Fibroblast of skin of abdomen (primary cell): Measurements from ENCODE around the gene NOP53.
"Not testable (repeated sequence)": the region's sequence is repeated elsewhere in the genome, so short reads cannot be mapped to it uniquely, and the experiment has no call there.

ENCODE experiments used
- DNase-seq: peaks from one replicate; pipeline ENCODE4 v3.0.0-alpha.2; 2013

NOP53 gene

GRCh38 chr19:47778049-47778953 lies 33.0 kb downstream of the NOP53 start, which contains the start of gene SELENOW:
TSS of gene SELENOW (plus strand) at chr19:47778703. CDS start at chr19:47778786, 83 bp downstream.
- peak; percentile 74 for DNase-seq

DNA sequence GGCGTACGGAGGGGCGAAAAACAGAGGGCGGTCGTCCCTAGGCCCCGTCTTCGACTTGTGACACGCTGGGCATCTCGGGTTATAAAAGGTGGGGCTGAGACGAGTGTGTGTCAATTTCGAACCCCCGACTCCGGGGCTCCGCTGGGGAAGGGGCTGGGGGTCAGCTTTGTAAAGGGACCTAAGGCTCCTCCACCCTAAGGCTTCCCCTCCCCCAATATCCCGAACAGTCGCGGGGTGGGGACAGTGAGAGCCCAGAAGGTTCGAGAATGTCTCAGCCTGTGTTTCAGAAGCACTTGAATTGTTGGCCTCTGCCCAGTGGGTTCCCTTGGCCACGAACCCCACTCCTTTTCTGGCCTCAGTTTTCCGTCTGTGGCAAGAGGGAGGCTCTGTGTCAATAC lies 33.6 kb downstream of the NOP53 start:
- no peak for DNase-seq

DNA sequence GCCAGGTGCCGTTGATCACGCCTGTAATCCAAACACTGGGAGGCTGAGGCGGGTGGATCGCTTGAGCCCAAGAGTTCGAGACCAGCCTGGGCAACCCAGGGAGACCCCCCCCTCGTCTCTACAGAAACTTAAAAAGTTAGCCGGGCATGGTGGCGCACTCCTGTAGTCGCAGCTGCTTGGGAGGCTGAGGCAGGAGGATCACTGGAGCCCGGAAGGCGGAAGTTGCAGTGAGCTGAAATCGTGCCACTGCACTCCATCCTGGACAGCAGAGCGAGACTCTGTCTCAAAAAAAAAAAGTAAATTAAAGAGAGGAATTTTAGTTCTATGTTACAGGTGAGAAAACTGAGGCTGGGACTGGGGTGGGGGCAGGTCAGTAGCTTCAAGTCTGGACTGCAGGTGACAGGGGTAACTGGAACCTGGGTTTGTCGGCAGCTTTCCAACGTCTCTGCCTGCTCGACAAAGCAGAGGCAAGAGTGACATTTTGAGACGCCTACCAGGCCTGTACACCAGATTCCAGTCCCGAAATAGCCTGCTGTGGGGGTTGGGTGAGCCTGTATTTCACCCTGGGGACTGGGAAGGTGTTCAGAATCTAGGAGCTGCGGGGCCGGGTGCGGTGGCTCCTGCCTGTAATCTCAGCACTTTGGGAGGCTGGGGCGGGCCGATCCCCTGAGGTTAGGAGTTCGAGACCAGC lies 34.3 kb downstream of the NOP53 start:
- peak; percentile 20 for DNase-seq

GRCh38 chr19:47780215-47780551 lies 34.8 kb downstream of the NOP53 start:
- DNase-seq, result no peak

DNA sequence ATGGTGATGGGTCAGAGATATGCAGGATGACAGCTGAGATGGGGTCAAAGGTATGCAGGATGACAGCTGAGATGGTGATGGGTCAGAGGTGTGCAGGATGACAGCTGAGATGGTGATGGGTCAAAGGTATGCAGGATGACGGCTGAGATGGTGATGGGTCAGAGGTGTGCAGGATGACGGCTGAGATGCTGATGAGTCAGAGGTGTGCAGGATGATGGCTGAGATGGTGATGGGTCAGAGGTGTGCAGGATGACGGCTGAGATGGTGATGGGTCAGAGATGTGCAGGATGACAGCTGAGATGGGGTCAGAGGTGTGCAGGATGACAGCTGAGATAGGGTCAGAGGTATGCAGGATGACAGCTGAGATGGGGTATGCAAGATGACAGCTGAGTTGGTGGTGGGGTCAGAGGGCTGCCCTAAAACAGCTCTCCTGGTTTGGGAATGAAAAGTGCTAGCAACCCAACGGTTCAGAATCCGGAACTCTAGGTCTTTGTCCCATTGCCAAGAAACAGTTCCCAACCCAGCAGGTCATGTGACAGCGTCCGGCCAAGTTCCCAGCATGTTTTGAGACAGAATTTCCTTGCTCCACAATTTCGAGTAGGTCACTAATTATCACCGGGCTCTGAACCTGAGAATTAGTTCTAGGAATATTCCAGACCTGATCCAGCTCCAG lies 36.4 kb downstream of the NOP53 start:
- no peak for DNase-seq

DNA sequence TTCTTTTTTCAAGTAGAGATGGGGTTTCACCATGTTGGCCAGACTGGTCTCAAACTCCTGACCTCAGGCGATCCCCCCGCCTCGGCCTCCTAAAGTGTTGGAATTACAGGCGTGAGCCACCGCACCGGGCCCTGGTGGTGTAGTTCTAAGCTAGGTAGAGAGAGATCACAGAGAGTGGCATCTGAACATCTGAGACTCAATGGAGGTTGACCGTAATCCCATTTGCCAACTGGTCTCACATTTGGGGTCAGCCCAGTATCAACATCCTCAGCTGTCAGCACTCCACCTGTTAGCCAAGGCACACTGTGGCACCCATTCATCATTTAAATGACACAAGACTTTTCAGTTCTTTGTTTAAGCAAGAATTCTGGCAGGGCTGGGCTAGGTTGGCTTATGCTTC lies 41.2 kb downstream of the NOP53 start:
- no peak for DNase-seq

GRCh38 chr19:47787307-47787706 lies 42.0 kb downstream of the NOP53 start:
- not testable (repeated sequence) for DNase-seq

DNA sequence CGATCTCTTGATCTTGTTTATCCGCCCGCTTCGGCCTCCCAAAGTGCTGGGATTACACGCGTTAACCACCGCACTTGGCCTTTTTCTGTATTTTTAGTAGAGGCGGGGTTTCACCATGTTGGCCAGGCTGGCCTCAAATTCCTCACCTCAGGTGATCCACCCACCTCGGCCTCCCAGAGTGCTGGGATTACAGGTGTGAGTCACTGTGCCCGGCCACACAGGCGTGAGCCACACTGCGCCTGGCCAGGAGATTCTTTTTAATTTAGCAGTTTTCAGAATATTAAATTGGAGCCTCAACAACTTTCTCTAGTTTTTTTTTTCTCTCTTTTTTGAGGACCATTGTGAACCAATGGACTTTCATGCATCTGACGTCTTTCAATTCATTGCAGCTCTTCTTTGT lies 44.5 kb downstream of the NOP53 start:
- not testable (repeated sequence) for DNase-seq

- DNase-seq, result peak; percentile 63
Observed at GRCh38 chr19:47790398-47790814, 45.1 kb downstream of the NOP53 start.

DNA sequence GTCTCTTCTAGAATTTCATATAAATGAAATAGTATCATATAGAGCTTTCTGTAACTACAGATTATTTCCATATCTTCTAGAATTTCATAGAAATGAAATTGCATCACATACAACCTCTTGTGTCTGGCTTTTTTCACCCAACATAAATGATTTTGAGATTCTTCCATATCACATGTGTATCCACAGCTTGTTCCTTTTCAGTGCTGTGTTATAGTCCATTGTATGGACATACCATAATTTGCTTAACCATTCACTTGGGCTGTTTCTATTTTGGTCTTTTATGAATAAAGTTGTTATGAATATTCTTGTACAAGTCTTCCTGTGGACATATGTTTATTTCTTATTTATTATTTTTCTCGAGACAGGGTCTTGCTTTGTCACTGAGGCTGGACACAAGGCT lies 47.3 kb downstream of the NOP53 start:
- DNase-seq, result no peak

DNA sequence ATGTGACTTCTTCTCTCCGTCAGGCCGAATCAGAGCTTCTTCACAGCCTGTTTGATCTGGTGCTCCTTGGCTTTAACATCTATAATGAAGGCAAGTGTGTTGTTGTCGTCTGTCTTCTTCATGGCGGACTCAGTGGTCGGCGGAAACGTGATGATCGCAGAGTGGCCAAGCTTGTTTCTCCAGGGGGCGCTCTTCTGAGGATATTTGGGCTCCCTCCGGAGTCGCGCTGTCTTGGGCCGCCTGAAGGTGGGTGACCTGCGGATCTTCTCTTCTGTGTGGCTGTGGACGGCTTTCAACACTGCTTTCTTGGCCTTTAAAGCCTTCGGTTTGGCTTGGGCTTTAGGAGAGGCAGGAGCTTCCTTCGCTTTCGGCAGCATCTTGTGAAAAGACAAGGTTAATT lies 49.2 kb downstream of the NOP53 start:
- DNase-seq, result no peak

DNA sequence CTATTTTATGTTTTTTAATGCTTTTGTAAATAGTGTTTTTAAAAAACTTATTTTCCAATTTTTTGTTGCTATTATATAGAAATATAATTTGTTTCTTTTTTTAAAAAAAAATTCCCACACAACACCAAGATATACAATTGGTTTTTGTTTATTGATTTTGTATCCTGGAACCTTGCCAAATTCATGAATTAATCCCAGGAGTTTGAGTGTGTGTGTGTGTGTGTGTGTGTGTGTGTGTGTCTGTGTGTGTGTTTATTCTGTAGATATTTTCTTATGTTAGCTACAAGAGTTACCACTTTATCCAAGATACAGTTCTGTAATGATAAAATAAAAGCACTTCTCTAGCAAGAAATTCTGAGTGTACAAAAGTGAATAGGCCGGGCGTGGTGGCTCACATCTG lies 51.4 kb downstream of the NOP53 start:
- DNase-seq, result no peak

GRCh38 chr19:47797996-47798903 lies 52.9 kb downstream of the NOP53 start:
- DNase-seq, result no peak

DNA sequence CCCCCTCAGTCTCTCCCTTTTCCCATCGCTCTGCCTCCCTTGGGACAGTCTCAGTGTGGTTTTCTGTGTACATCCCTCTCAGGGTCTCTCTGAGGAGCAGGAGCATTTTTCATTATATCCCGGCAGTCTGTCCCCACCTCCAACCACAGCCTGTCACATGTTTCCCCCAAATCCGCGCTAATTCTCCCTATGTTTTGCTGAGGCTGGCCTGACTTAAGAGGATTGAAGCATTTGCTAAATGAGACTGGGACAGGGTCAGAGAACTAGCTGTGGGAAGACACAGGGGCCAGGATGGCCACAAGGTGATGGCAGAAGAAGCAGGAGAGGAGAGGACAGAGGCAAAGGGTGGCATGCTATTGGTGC lies 53.5 kb downstream of the NOP53 start:
- DNase-seq, result no peak

DNA sequence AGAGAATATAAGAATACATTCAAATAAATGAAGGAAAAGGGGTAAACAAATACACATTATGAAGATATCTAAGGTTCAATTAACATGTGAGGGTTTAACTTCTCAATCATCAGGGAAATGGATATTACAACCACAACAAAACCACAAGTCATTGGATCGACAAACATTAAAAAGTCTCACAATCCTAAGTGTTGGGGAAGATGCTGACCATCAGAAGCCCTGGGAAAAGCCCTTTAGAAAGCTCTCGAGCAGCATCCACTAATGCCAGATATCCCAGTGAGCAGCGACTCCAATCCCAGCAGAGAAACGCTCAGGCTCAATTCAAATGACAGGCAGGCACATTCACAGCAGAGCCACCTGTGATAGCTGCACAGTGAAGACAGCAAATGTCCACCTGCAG lies 55.9 kb downstream of the NOP53 start:
- DNase-seq, result no peak

GRCh38 chr19:47802521-47803043 lies 57.2 kb downstream of the NOP53 start:
- no peak for DNase-seq

DNA sequence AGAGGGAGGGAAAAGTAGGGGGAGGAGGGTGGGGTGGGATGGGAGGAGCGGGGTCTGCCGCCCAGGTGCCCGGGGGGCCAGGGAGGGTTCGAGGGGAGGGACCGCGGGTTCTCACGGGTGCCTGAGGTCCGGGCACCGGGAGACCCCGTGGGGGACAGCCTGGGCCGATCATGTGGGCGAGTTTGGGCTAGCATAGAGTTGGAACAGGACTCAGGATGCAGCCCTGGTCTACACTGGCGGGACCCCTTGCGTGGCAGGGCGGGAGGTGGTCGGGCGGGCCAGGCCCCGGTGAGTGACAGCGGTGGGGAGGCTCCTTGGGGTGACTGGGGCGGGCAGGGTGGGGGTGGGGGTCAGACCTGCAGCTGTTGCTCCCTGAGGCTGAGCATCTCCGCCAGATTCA lies 57.8 kb downstream of the NOP53 start:
- DNase-seq, result not testable (repeated sequence)

GRCh38 chr19:47803671-47804070 lies 58.3 kb downstream of the NOP53 start:
- not testable (repeated sequence) for DNase-seq

DNA sequence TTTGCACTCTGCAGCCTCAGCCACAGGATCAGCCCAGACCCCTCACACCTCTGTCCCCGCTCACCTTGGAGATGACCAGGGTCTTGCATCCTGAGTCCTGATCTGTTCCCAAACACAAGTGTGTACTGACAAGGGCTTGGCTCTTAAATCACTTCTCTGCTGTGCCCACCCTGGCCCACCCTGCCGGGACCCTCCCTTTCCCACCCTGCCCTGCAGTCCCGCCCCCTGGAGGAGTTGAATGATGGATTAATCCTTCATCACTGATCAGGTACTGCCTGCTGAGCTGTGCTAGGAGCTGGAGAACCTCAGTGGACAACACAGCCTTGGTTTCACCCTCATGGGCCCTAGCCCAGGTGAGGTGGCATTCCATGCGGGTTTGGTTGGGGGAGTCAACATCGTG lies 59.1 kb downstream of the NOP53 start, which contains the start of gene TPRX1:
TPRX1 (minus strand) TSS at position 101 of the 400 bp plus-strand sequence; CDS start at position 89, 12 bp downstream.
- not testable (repeated sequence) for DNase-seq

DNA sequence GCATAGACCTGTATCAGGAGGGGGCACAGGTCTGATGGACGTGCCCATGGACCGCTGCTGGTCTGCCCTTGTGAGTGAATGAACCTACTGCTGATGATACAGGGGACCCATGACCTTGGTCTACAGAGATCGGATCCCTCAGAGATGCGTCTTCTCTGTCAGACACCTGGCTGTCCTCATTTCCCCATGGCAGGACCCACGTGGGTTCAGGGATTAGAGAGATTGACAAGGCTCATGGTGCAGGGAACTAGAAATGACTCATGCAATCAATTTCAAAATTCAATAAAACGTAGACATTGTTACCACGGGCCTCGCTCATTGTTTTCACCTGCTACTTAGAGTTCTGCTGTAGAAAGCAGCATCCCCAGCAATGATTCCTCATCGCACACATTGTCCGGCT lies 60.0 kb downstream of the NOP53 start:
- no peak for DNase-seq

DNA sequence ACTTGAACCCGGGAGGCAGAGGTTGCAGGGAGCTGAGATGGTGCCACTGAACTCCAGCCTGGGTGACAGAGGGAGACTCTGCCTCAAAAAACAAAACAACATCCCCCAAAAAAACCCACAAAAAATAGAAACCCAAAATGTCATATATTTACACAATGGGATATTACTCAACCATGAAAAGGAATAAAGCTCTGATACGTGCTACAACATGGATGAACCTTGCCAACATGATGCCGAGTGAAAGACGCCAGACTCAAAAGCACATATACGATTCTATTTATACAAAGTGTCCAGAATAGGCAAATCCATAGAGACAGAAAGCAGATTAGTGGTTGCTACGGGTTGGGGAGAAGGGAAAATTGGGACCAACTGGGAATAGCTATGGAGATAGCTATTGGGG lies 61.1 kb downstream of the NOP53 start:
- DNase-seq, result no peak
